ENCODE measurements around the gene INAFM2. TPM values are rescaled to one million over a fixed set of nuclear protein-coding genes. Genes with fewer than 3 reads are reported as not detected.

INAFM2 gene
- polyA plus RNA-seq, 3 donors, result 5.1 to 19.6 (median 8.3) TPM

- no peak overlapping the region for H3K27ac Mint-ChIP-seq
- peaks cover 5% of the 10 kb centered on the region for H4K20me1 ChIP-seq (ENCODE audit: insufficient read depth, low read length)
Measured at GRCh38 chr15:40364251-40364650, 40.8 kb downstream of the INAFM2 start.

GRCh38 chr15:40365016-40365415 is 41.5 kb downstream of the INAFM2 start:
- Histone ChIP-seq H3K27ac (ENCODE audit: low read depth in 1 of 2, low read length in 2 of 2) (no peak overlapping the region), H3K9ac (ENCODE audit: insufficient read depth, low read length, poor library complexity, severe bottlenecking) (no peak overlapping the region), H3K4me3 (replicated peaks in 1 of 3; ENCODE audit: low read depth in 2 of 3, low read length in 3 of 3) (no peak overlapping the region), H3K4me2 (replicated peaks; ENCODE audit: extremely low read depth, low read length, poor library complexity, severe bottlenecking) (no peak overlapping the region), H3K36me3 (replicated peaks in 1 of 2; ENCODE audit: control insufficient read depth in 1 of 2, insufficient read depth in 2 of 2, low read length in 2 of 2) (peaks cover 0 to 3% of the 10 kb centered on the region in 2 donors), H3K79me2 (ENCODE audit: insufficient read depth, low read length) (no peaks in the 10 kb centered on the region), H3K27me3 (ENCODE audit: control insufficient read depth in 2 of 2, insufficient read depth in 2 of 2, low read length in 2 of 2) (no peaks in the 10 kb centered on the region), H3K9me3 (replicated peaks in 1 of 2; ENCODE audit: control insufficient read depth in 1 of 2, insufficient read depth in 1 of 2, low read length in 2 of 2) (no peaks in the 10 kb centered on the region), H4K20me1 (ENCODE audit: insufficient read depth, low read length) (peaks cover 3% of the 10 kb centered on the region), H2AFZ (ENCODE audit: insufficient read depth, low read depth, low read length, poor library complexity, severe bottlenecking) (no peak overlapping the region), H3K4me1 (ENCODE audit: control insufficient read depth in 1 of 2, insufficient read depth in 2 of 2, low read length in 2 of 2) (peaks cover 16 to 25% of the 10 kb centered on the region in 2 donors)
- Mint-ChIP-seq H3K4me3 (no peak overlapping the region), H3K27ac (peak overlapping the region in 1 of 7 donors; percentile 58), H3K9me3 (no peaks in the 10 kb centered on the region), H3K27me3 (ENCODE audit: low read depth in 3 of 3) (peaks cover 0 to 9% (median 4%) of the 10 kb centered on the region in 3 donors), H3K4me1 (peaks cover 20% of the 10 kb centered on the region), H3K36me3 (peaks cover 22 to 29% of the 10 kb centered on the region in 2 donors)
- DNase-seq, result no peak
- no peak for TF ChIP-seq CTCF (IDR thresholded peaks at IDR 0.05)
- 93% methylated on average over 5 of the region's 5 CpGs for WGBS (ENCODE audit: insufficient coverage)
- intact Hi-C loops (cut with micrococcal nuclease), result loop anchor here (5.0 kb wide), 2 partner anchors 42 to 57 kb away; partner anchors contain the start of gene IVD (in 1 of the 2)

More at GRCh38 chr15:40364251-40364650, 40.8 kb downstream of the INAFM2 start:
- DNase-seq, result no peak
- Mint-ChIP-seq H3K4me1 (peaks cover 20% of the 10 kb centered on the region), H3K4me3 (no peak overlapping the region), H3K9me3 (no peaks in the 10 kb centered on the region), H3K36me3 (peaks cover 24 to 29% of the 10 kb centered on the region in 2 donors), H3K27me3 (ENCODE audit: low read depth in 3 of 3) (peaks cover 0 to 9% (median 4%) of the 10 kb centered on the region in 3 donors)
- TF ChIP-seq CTCF (IDR thresholded peaks at IDR 0.05), result no peak
- Histone ChIP-seq H3K79me2 (ENCODE audit: insufficient read depth, low read length) (no peaks in the 10 kb centered on the region), H3K9ac (ENCODE audit: insufficient read depth, low read length, poor library complexity, severe bottlenecking) (no peak overlapping the region), H3K4me3 (replicated peaks in 1 of 3; ENCODE audit: low read depth in 2 of 3, low read length in 3 of 3) (no peak overlapping the region), H3K36me3 (replicated peaks in 1 of 2; ENCODE audit: control insufficient read depth in 1 of 2, insufficient read depth in 2 of 2, low read length in 2 of 2) (peaks cover 0 to 3% of the 10 kb centered on the region in 2 donors), H3K27me3 (ENCODE audit: control insufficient read depth in 2 of 2, insufficient read depth in 2 of 2, low read length in 2 of 2) (peaks cover 0 to 2% of the 10 kb centered on the region in 2 donors), H3K27ac (ENCODE audit: low read depth in 1 of 2, low read length in 2 of 2) (no peak overlapping the region), H2AFZ (ENCODE audit: insufficient read depth, low read depth, low read length, poor library complexity, severe bottlenecking) (no peak overlapping the region), H3K9me3 (replicated peaks in 1 of 2; ENCODE audit: control insufficient read depth in 1 of 2, insufficient read depth in 1 of 2, low read length in 2 of 2) (no peaks in the 10 kb centered on the region), H3K4me1 (ENCODE audit: control insufficient read depth in 1 of 2, insufficient read depth in 2 of 2, low read length in 2 of 2) (peaks cover 16 to 25% of the 10 kb centered on the region in 2 donors), H3K4me2 (replicated peaks; ENCODE audit: extremely low read depth, low read length, poor library complexity, severe bottlenecking) (no peak overlapping the region)
- WGBS (ENCODE audit: insufficient coverage), result 96% methylated on average over 5 of the region's 6 CpGs
- intact Hi-C loops (cut with micrococcal nuclease), result no loop called here

Measured in CD14-positive monocyte (primary cell).